Adrenal gland (tissue), 5 donors: ENCODE data around the gene IL9.

ENCODE experiments used
- CTCF ChIP-seq, 6 experiments: fragments of 450-650 bp in 4 of 6; fragments of 200-600 bp in 2 of 6; sonication (generic) in 1 of 6; IDR thresholded peaks; 1 replicate in 5 of 6; 2 replicates in 1 of 6; pipeline versions ENCODE4 v1.5.1 to v1.8.0; 2016 to 2021; ENCODE audit warnings: antibody characterized with exemption in 6 of 6, mild to moderate bottlenecking in 2 of 6, moderate library complexity in 1 of 6
- POLR2A ChIP-seq, 2 donors: fragments of 450-650 bp; IDR thresholded peaks; one replicate each; pipeline ENCODE4 v1.6.1; 2017; ENCODE audit warnings: antibody characterized with exemption in 2 of 2, mild to moderate bottlenecking in 2 of 2, moderate library complexity in 1 of 2
- donor health status: DM: no; HTN: no; CAD: no.

- no peak for TF ChIP-seq CTCF (IDR thresholded peaks at IDR 0.05)
- no peak for TF ChIP-seq POLR2A (IDR thresholded peaks at IDR 0.05)
Observed at GRCh38 chr5:135915466-135916001, 19.9 kb upstream of the IL9 start.
